ENCODE measurements around the gene LRRC43.

LRRC43 gene, protein sequence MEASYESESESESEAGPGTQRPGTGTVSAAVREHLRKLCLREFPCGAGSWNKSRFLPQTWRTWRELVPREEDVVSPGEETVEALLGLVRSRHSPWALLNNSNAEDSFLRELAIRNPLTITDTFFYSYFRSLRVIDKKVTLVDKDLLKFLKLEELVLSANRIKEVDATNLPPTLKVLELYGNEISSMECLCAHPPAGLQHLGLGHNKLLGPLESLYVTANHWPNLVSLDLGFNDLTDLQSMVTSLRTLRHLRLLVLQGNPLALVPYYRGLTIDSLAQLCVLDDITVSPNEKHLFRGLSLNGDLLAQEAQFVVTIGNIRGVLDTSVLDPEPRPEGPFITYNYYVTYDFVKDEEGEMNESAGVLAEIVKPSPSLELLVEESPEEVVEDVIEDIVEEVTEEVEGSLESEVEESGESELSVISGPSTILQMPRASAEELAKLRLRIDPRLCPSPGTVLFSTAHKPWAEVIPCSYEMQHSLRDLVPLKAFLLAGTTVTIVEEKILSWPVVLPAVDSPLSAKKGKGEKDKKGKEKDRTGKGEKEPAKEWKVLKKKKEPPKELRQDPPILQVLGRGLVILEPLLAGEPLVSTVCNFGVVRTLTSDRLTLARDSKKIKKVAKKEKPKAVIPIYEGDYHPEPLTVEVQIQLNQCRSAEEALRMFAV

DNA sequence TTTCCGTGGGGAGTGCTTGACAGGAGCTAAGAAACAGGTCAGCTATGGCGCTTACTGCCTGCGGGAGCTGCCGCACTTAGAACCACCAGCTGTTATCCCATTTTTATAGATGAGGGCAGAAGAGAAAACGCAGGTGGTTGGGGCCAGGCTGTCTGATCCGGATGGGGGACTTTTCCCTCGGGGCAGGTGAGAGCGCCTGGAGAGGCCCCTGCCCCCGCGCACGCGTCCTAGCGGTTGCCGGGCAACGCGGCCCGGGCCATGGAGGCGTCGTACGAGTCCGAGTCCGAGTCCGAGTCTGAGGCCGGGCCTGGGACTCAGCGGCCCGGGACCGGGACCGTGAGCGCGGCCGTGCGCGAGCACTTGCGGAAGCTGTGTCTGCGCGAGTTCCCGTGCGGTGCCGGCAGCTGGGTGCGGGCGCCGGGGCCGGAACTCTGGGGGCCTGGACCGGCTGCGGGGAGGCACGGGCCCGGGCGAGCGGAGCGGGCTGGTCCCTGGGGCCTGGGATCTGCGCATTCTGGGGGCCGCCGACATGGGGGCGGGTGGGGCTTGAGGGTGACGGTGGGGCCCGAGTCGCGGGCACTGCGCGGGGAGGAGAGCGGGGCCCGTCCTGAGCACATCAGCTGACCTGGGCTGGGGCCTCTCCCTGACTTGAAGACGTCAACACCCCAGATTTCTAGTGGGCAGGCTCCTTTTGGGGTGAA, at the start of gene LRRC43:
TSS of gene LRRC43 (plus strand) at position 237 of the 701 bp plus-strand sequence. CDS start at position 259, 22 bp downstream.
- H3K27ac ChIP-seq = peak within 1 kb of the TSS; percentile 30; the same call in 1 of the 2 replicates
- TF ChIP-seq CTCF (conservative IDR thresholded peaks at IDR 0.05) = no peak

GRCh38 chr12:122133192-122133950, 49.6 kb upstream of the LRRC43 start:
- TF ChIP-seq CTCF (conservative IDR thresholded peaks at IDR 0.05) = no peak
- H3K27ac ChIP-seq = no peak overlapping the region

- TF ChIP-seq CTCF (conservative IDR thresholded peaks at IDR 0.05) = no peak
- H3K27ac ChIP-seq = no peak overlapping the region
These were observed 47.4 kb upstream of the LRRC43 start for GRCh38 chr12:122135437-122136031.

- H3K27ac ChIP-seq = peak overlapping the region; percentile 8; the same call in 1 of the 2 replicates
These were observed 45.7 kb upstream of the LRRC43 start for GRCh38 chr12:122137229-122137628.

DNA sequence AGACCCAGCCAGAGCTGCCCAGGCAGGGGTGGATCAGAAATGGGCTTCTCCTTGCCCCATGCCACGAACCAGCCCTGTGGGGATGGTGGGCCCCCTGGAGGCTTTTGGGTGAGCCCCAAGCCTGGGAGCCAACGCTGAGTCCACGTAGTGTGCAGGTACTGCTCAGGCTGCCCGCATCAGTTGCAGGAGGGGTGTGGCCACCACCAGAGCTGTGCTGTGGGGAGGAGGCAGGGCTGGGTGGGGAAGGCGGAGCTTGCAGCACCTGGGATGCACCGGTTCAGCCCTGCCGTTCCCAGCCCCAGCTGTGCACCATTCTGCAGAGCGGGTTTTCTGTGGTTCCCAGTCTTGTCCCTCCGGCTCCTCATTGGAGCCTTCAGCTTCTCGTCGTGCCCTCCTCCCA, 45.2 kb upstream of the LRRC43 start:
- no peak; the same call in 1 of the 2 replicates for TF ChIP-seq CTCF (conservative IDR thresholded peaks at IDR 0.05)
- peak overlapping the region; percentile 8; the same call in 1 of the 2 replicates for H3K27ac ChIP-seq

More at GRCh38 chr12:122137229-122137628, 45.7 kb upstream of the LRRC43 start:
- peak; percentile 20; the same call in 1 of the 2 replicates for TF ChIP-seq CTCF (conservative IDR thresholded peaks at IDR 0.05)

- H3K27ac ChIP-seq = 0 out of 2 replicates have a peak overlapping the region, but pooled peaks have one; percentile 8
- TF ChIP-seq CTCF (conservative IDR thresholded peaks at IDR 0.05) = no peak
These were observed 44.7 kb upstream of the LRRC43 start for GRCh38 chr12:122138181-122138580.
